SW480 (cell line): ENCODE results near the gene RBBP8.
"Not testable (repeated sequence)": the region's sequence is repeated elsewhere in the genome, so short reads cannot be mapped to it uniquely, and the experiment has no call there.

ENCODE experiments used
- DNase-seq: peaks from one replicate; pipeline ENCODE4 v3.0.0-alpha.2; 2016; ENCODE audit warnings: low spot score

Gene RBBP8

GRCh38 chr18:22933206-22933965 lies at the start of gene RBBP8:
TSS of gene RBBP8 (plus strand) at chr18:22933328. CDS start at chr18:22936852, 3,524 bp downstream.
- DNase-seq, result peak; percentile 79

DNA sequence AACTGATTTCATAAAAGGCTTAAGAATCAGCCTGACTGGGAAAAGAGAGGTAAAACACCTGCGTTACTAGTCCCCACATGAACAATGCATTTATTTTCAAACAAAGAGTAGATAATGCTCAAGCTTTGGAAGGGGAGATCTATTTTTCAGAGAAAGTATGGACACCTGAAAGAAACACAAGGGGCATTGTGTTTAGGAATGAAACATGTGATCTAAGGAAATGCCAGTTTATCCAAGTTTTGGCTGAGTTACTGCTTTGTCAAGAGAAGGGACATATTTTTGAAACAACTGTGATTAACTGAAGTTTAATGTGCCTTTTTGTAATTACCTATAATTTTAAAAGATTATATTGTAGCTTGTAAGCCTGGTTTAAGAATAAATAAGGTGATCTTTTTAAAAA lies 49.3 kb upstream of the RBBP8 start:
- DNase-seq, result no peak

DNA sequence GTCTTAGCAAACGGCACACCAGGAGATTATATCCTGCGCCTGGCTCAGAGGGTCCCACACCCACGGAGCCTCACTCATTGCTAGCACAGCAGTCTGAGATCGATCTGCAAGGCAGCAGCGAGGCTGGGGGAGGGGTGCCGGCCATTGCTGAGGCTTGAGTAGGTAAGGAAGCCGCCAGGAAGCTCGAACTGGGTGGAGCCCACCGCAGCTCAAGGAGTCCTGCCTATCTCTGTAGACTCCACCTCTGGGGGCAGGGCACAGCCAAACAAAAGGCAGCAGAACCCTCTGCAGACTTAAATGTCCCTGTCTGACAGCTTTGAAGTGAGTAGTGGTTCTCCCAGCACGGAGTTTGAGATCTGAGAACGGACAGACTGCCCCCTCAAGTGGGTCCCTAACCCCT lies 47.4 kb upstream of the RBBP8 start:
- DNase-seq, result not testable (repeated sequence)

DNA sequence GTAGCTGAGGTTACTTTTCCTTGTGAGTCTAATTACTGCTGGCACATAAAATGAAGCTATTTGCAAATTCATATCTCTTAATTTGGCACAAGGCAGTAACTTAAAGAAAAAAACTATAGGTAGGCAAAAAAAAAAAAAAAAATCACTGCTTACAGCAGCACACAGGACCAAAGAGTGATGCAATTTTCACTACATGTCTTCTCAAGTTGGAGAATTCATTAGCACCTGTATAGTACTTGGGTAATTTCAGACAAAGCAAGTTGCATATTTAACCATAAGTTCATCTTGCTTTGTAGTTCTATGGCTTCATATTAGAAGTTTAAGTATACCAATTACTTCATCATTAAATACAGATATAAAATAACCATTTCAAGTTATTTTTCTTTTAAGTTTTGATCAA lies 33.7 kb upstream of the RBBP8 start:
- DNase-seq, result no peak

DNA sequence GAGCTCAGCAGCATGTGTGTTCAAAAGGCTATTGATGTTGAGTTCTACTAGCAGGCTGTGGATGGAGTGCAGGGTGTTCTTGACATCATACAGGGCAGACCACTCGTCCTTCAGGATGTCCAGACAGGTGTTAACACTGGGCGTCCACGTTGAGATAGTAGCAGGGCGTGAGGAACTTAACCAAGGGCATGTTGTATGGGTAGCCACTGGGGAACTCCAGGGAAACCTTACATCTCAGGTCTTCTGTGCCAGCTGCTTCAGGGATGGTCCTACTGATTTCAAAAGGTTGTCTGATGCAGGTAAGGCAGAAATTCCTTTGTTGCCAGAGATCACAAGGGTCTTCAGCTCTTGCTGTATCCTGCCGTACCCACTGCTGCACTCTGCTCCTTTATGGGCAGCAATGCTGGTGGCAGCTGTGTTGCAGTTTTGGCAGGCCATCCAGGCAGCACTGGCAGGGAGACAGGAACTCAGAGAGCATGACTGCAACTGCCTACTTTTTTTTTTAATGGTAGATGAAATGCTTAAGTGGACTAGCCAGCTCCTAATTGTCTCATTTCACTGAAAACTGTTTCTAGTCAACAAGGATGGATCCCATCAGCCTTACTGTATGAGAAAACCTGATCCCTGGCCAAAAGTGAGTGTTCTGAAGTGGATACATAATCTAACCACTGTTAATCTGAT lies 32.4 kb upstream of the RBBP8 start:
- no peak for DNase-seq

DNA sequence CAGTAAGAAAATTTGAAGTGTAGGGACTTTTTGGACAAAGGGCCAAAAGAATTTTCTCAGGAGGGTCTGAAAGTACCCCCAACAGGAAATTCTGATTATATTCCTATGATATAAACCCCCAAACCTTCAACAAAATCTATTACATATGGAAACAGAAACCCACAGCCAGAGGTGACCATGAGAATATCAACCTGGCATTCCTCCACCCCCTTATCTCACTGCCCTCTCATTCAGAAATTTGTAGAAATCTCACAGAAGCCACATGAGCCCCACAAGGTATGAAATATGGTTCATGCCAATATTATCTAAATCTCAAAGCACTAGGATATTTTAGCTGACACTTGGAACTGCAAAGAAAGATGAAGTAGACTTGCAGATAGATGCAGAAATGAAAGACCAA lies 31.0 kb upstream of the RBBP8 start:
- no peak for DNase-seq

DNA sequence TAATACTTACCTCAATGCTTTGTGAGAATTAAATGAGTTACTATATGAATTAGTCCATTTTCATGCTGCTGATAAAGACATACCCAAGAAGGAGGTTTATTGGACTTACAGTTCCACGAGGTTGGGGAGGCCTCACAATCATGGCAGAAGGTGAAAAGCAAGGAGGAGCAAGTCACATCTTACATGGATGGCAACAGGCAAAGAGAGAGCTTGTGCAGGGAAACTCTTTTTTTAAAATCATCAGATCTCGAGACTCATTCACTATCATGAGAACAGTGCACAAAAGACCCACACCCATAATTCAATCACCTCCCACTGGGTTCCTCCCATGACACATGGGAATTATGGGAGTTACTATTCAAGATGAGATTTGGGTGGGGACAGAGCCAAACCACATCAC lies 29.9 kb upstream of the RBBP8 start:
- DNase-seq, result not testable (repeated sequence)

- no peak for DNase-seq
Observed at GRCh38 chr18:22912149-22912548, 21.0 kb upstream of the RBBP8 start.

GRCh38 chr18:22912835-22913234 lies 20.3 kb upstream of the RBBP8 start:
- DNase-seq, result no peak

- DNase-seq, result no peak
Observed at GRCh38 chr18:22913861-22914260, 19.3 kb upstream of the RBBP8 start.

- DNase-seq, result peak; percentile 8
Observed at GRCh38 chr18:22914633-22915032, 18.5 kb upstream of the RBBP8 start.

GRCh38 chr18:22915337-22915736 lies 17.8 kb upstream of the RBBP8 start:
- no peak for DNase-seq

DNA sequence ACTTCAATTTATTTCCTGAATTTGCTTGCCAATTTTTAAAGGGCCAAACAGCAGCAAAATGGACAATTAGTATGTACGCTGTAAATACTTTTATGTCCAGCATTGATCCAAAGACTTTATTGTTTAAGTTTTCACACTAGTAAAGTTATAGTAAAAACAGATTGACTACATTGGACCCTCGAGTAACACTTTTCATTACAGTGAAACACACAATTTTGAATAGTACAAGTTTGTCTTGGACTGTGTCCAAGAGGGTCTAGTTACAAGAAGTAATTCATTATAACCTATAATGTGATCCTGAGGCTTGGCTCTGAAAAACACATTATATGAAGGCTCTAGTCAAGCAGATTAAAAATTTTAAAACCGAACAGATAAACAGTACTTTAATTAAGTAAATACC lies 11.4 kb upstream of the RBBP8 start:
- DNase-seq, result no peak

- no peak for DNase-seq
Observed at GRCh38 chr18:22924589-22924988, 8.5 kb upstream of the RBBP8 start.

GRCh38 chr18:22926454-22926853 lies 6.7 kb upstream of the RBBP8 start:
- no peak for DNase-seq

- no peak for DNase-seq
Observed at GRCh38 chr18:22928339-22928738, 4.8 kb upstream of the RBBP8 start.

DNA sequence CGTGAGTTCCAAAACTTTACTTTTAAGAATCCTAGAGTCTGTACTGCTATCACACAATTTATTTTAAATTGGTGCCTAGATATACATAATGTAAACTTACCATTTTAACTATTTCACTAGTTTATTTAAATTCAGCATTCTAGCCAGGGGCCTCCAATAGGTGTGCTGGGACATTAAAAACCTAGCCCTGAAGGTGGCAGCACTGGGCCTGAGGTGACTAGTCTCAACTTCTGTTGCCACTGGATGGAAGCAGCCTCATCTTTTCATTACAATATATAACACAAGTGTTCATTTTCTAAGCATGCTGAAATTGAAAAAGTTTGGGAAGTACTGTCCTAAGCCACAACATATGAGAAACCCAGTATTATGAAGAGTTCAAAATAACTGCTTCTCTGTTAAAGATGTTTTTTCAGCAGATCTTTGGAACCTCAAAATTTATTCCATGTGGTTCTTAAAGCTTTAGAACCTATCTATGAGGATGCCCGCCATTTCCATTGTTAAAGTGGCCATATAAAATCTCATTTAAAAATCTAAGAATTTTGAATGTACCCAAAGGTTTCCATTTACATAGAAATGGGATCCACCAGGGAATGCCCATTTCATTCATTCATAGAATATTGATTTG lies 2.9 kb upstream of the RBBP8 start:
- peak; percentile 59 for DNase-seq

GRCh38 chr18:22932885-22933205 lies 283 bp upstream of the RBBP8 start:
- peak; percentile 70 for DNase-seq

DNA sequence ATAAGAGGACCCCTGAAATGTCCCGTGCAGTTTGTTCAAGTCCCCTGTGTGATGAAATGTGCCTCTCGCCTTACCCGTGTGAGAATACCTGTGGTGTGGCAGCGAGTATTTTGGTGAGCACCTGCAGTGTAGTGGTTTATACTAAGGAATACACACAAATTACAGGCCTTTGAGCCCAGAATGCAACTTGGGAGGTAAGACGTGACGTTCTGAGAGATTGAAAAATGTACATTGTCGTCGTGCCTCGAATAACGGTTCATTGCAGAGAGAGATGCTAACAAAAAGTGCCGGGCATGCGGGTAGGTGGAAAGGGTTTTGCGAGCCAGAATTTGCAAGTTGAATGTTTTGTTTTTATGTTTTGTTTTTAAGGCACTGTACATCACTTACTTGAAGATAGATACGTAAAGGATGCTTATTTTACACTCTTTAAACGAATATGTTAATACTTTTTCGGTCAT lies 867 bp downstream of the RBBP8 start:
- DNase-seq, result no peak

DNA sequence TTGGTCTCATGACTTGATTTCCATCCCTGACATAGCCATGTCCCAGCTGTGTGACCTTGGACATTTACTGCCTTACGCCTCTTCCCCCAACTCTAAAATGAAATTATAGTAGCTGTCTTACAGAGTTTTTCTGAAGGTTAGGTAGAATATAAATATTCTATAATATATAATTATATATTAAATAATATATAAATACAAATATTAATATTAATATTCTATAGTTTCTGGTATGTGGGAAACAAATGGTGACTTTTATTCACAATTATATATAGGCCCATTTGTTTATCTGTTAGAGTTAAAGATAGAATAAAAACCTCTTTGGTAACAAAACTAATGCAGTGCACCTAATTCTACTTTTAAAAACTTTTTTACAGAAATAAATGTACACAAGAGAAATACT lies 1.7 kb downstream of the RBBP8 start:
- no peak for DNase-seq

DNA sequence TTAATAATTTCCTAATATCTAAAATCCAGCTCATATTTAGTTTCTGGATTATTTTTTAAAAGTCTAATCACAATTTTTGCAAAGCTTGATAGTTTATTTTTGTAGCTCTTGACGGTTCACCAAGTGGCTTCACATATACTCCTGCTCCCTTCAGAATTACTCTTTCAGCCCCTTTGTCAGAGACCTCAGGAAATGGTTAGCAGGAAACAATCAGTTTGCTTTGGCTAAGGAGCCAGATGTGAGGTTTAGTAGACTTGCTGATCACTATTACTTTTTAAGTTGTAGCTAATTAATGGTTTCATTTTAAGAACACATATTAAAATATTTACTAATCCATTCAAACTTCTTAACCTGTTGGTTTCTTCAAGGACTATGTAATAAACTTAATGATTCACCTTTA lies 2.3 kb downstream of the RBBP8 start:
- no peak for DNase-seq

- no peak for DNase-seq
Observed at GRCh38 chr18:22936515-22936914, 3.4 kb downstream of the RBBP8 start.

DNA sequence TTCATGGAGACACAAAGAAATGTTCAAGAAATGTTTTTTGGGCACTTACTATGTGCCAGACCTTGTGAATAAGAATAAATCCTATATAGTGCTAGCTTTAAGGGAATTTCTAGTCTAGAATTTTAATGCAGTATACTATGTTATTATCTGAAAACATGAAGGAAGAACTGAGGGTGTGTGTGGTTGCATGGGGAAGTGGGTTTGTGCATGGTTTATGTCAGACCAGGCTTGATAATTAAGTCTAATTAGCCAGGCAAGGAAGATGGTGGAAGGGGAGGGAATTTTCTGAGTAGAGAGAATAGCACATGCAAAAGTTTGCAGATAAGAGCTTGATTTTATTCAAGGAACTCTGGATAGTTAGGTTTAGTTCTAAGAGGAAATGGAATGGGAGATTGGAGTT lies 6.5 kb downstream of the RBBP8 start:
- no peak for DNase-seq
